H54 (cell line): ENCODE data around the gene BPIFB1.

Source experiments
- DNase-seq: peaks from one replicate; pipeline ENCODE4 v3.0.0; 2011; ENCODE audit warnings: low spot score, mixed read lengths; ENCODE audit not compliant: insufficient read length
- FAIRE-seq: peaks from 3 replicates; lab custom pipeline; 2011; peaks lifted over from hg19 to GRCh38; lab: Jason Lieb, UNC
- POLR2A ChIP-seq: IDR thresholded peaks from 2 replicates; pipeline ENCODE4 v1.6.1; 2011; ENCODE audit warnings: low read depth, mild to moderate bottlenecking, low read length

BPIFB1 gene, protein sequence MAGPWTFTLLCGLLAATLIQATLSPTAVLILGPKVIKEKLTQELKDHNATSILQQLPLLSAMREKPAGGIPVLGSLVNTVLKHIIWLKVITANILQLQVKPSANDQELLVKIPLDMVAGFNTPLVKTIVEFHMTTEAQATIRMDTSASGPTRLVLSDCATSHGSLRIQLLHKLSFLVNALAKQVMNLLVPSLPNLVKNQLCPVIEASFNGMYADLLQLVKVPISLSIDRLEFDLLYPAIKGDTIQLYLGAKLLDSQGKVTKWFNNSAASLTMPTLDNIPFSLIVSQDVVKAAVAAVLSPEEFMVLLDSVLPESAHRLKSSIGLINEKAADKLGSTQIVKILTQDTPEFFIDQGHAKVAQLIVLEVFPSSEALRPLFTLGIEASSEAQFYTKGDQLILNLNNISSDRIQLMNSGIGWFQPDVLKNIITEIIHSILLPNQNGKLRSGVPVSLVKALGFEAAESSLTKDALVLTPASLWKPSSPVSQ

DNA sequence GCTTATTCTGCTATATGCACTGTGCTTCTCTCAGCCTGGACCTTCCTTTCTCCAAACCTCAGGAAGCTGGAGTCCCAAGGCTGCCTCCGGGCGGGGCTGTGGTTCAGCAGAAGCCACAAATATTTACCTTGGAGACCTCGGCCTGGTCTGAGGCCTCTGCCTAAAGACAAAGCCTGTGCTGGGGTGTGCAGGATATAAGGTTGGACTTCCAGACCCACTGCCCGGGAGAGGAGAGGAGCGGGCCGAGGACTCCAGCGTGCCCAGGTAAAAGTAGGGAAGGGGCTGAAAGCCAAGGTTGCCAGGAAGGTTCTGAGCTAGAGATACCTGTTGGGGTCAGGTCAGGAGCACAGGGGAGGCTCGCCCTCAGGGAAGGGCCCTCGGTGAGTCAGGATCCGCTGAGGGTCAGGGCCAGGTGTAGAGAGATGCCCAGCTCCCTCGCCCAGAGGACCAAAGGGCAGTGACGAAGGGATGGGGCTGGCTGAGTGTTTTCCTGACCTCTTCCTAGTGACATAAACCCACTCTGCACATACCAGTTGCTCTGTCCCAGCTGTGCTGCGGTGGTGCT lies at the start of gene BPIFB1:
Gene BPIFB1, plus strand, starts transcription at position 224 of the 565 bp plus-strand sequence. CDS start 2,860 bp downstream, outside the sequence.
- no peak for FAIRE-seq

DNA sequence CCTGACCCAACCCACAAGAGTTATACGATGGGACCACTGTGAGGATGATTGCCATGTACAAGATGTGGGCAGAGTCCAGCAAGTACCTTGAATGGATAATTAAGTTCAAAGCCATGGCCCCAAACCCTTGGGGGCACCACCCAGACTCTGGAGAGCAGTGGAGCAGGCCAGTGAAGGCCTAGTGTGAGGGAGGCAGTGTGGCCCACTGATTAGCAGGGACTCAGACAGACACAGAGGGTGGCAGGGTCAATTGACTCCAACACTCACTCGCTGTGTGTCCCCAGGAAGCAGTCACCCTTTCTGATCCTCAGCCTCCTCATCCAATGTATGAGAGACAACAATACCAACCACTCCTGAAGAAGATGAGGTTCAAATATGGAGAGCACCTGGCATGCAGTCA lies 49.0 kb upstream of the BPIFB1 start:
- no peak for TF ChIP-seq POLR2A
- no peak for DNase-seq
- FAIRE-seq, result no peak

More for the DNA sequence above, at the start of gene BPIFB1:
- DNase-seq, result no peak
- TF ChIP-seq POLR2A, result no peak

DNA sequence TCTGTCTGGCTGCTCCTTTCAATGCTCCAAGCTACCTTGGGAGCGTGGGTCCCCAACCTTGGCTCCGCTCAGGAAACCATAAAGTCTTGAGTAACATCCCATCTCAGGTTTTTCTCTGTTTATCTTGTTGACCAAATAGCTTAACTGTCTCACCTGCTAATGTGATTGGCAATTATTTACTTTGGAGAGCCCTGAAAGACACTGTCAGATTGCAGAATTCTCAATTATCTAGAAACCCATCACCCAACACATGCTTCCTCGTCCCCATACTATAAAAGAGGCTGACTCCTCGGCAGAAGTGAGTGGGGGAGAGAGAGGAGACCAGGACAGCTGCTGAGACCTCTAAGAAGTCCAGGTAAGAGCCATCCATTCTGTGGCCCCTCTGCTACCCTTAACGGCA lies 47.3 kb upstream of the BPIFB1 start, which contains the start of gene BPIFA1:
Gene BPIFA1, plus strand, starts transcription at position 301 of the 400 bp plus-strand sequence. CDS start 1,716 bp downstream, outside the sequence.
- TF ChIP-seq POLR2A, result no peak
- no peak for DNase-seq
- FAIRE-seq, result no peak

DNA sequence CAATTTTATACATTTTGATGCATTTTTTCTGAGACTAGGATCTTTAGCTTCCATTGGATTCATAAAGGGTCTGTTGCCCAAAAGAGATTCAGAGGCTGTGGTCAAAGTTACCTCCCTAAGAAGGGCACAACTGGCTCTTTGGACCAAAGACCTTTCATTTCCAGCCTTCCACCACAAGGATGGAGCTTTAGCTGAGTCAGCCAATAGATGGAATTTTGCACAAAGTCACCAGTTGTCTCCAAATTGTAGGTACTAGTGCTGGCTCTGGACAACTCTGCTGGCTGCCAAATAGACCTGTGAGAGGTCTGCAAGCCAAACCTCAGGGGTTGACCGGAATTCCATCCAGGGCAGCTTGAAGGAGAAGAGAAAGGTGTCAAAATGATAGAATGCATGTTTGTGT lies 46.7 kb upstream of the BPIFB1 start:
- no peak for DNase-seq
- TF ChIP-seq POLR2A, result no peak
- FAIRE-seq, result no peak

DNA sequence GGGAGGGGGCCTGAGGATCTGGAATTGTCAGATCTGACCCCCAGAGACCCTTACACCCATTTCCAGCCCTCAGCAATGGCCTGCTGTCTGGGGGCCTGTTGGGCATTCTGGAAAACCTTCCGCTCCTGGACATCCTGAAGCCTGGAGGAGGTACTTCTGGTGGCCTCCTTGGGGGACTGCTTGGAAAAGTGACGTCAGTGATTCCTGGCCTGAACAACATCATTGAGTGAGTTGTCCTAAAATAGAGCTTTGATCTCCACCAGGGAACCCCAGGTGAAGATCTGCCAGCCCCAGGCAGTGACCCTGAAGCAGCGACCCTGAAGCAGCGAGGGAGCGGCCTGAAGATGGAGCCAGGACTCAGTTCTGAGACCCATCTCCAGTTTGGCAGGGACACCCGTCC lies 45.0 kb upstream of the BPIFB1 start:
- TF ChIP-seq POLR2A, result no peak
- DNase-seq, result no peak
- FAIRE-seq, result no peak

DNA sequence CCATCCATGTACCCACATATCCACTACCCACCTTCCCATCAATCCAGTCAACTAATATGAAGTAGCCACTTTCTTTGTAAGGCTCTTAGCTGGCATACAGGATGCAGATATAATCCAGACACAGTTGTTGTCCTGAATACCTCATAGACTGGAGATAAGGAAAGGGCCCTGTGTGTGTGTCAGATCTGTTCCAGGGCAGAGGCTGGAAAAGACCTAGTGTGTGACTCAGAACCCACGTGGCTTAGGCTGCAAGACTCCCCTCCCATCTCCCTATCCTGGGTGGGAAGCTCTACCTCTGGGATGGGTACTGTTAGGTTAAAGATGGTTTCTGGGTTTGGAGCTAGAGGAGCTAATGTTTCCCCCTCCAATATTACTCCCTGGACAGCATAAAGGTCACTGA lies 43.6 kb upstream of the BPIFB1 start:
- no peak for TF ChIP-seq POLR2A
- no peak for FAIRE-seq

DNA sequence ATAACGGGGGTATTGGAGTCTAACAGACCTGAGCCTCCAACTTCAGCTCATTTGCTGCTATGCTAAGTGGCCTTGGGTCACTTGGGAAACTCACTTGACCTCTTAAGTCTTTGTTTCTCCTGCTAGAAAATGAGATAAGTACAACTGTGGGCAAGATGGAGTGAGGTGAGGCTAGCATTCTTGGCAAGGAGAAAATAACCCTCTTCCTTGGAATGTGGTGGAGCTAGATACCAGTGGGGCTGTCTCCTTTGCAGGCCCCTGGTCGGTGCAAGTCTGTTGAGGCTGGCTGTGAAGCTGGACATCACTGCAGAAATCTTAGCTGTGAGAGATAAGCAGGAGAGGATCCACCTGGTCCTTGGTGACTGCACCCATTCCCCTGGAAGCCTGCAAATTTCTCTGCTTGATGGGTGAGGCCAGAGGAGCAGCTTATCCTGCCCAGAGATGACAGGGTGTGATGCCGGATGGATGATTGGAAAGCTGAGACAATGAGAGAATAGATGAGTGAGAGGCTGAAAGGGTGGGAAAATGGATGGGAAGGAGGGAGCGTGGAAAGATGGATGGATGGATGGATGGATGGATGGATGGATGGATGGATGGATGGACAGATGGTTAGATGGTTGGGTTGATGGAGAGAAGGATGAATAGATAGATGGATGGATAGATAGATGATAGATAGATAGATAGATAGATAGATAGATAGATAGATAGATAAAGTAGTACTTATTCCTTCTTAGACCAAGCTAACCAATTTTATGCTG lies 42.9 kb upstream of the BPIFB1 start:
- TF ChIP-seq POLR2A, result no peak
- DNase-seq, result no peak
- no peak for FAIRE-seq

More for the DNA sequence above, 43.6 kb upstream of the BPIFB1 start:
- DNase-seq, result no peak

DNA sequence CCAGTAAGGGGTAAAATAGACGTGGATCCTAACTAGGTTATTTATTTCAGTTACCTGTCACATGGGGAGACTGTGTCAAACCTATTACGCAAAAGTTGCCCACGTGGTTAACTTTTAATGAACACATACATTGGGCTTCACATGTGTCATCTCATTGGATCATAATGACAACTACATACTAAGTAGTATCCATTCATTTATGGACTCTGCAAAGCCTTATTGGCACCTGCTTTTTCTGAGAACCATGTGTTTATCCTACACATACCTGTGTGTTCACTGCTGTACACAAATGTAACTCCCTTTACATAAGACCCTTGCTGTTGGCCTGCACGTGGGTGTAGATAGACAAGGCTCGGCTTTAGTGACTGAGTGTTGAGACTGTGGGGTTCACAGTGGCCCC lies 42.1 kb upstream of the BPIFB1 start:
- no peak for TF ChIP-seq POLR2A
- FAIRE-seq (no peak), DNase-seq (no peak)

DNA sequence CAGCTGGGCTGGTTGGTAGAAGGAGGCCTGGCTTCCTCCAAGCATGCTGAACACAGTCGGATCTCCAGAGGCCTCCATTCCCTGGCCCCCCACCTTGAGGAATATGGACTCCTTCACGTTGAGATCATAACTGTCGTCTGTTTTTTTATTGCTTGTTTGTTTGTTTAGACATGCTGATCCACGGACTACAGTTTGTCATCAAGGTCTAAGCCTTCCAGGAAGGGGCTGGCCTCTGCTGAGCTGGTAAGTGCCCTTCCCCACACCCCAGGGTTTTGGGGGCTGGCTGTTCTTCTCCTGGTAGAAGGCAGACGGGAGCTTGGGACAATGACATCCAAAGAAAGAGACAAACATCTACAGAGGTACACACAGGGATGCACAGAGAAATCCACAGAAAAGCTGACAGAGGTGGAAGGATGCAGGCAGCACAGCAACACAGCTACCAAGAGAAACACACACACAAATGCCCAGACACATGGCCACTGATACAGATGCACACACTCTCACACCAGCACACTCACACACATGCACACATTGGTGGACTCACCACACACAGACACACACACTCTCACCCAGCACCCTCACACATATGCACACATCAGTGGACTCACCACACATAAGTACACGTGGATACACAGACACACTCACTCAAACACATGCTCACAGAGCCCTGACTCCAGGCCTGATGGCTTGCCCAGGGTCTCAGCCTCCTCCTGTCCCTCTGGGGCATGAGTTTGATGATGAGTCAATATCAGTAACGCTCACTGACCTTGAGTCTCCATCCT lies 40.5 kb upstream of the BPIFB1 start:
- FAIRE-seq, result no peak
- no peak for DNase-seq
- TF ChIP-seq POLR2A, result no peak

DNA sequence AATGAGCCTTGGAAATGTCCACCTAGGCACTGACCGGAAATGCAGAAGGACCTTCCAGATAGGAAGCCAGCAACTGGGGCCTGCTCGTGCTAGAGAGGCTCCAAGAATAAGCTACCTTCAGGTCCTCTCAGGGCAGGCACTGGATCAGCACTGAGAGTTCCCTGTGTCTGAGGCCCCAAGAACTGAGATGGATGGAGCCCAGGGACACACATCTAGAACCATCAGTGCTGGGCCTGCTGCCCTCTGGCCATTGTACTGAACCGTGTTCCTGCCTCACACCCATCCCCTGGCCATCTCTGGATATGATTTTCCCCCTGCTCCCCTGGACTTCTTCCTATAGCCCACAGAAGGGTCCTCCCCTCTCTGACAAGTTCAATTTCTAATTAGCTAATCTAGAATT lies 36.9 kb upstream of the BPIFB1 start:
- TF ChIP-seq POLR2A, result no peak
- no peak for DNase-seq
- no peak for FAIRE-seq

DNA sequence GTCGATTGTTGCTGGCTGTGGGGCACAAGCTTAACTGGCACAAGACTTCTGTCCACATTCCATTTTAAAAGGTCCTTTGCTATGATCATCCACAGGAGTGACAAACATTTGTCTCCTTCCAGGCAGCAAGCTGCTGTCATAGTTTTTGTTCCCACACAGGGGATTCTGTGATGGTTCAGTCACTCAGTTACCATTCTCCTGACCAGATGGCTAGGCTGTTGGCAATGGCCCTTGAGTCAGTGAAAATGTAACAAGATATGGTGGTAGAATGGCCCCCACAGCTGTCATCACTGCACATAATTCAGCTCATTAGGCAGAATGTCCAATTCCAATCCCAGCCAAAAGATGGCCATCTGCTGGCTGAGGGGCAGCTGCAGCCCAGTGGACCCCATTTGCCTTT lies 33.6 kb upstream of the BPIFB1 start:
- no peak for TF ChIP-seq POLR2A
- FAIRE-seq (no peak), DNase-seq (no peak)

DNA sequence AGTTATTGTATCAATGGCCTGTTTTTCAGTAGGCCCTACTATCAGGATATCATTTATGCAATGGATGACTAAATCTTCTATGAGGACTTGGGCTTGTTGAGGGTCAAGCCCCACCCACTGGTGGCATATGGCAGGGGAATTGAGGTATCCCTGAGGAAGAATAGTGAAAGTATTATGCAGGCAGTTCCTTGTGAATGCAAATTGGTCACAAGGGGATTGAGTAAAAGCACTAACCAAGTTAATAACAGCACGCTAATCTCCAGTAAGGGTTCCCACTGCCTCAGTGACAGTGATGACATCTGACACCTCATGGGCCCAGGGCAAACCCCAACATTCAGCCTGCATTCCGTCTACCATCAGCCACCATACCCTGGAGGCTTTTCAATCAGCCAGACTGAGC lies 32.3 kb upstream of the BPIFB1 start:
- no peak for TF ChIP-seq POLR2A
- no peak for FAIRE-seq
- no peak for DNase-seq

DNA sequence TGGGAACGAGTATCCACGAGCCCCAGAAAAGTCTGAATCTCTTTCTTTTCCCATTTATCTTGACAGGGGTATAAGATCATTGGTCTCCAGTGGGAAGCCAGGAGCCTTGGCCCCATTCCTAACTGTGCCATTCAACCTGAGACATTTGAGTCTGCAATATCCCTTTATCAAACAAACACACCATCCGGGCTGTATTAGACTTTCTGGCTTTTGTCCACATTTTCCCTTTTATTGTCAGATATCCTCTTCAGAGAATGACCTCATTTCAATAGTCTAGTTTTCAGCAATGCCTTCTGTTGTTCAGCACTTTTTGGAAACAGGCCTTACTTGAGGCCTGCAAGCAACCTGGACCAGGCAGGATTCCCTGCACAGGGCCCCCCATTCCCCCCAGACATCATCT lies 31.5 kb upstream of the BPIFB1 start:
- FAIRE-seq (no peak), DNase-seq (no peak)
- TF ChIP-seq POLR2A, result no peak
